T-helper 2 cell treated with Interferon-gamma antibody and Interleukin-4, amounts not matched to agents 5 μg/mL and 100 μg/mL, for 36 hours (primary cell): Measurements from ENCODE around the gene DOCK3.
"Not testable (repeated sequence)": the region's sequence is repeated elsewhere in the genome, so short reads cannot be mapped to it uniquely, and the experiment has no call there.

Experiments used
- DNase-seq: peaks from one replicate; pipeline ENCODE4 v3.0.0; 2021; ENCODE audit warnings: low spot score
- H3K27ac Mint-ChIP-seq: one replicate; pipeline ENCODE4 v1.8.0; 2021; ENCODE audit warnings: mild to moderate bottlenecking, mixed read lengths
- H3K27me3 Mint-ChIP-seq: one replicate; pipeline ENCODE4 v1.8.0; 2021; ENCODE audit warnings: low read depth, mixed read lengths
- H3K36me3 Mint-ChIP-seq: one replicate; pipeline ENCODE4 v1.8.0; 2021; ENCODE audit warnings: low read depth, mixed read lengths
- H3K4me1 Mint-ChIP-seq: one replicate; pipeline ENCODE4 v1.8.0; 2021; ENCODE audit warnings: low read depth, mixed read lengths
- H3K4me3 Mint-ChIP-seq: one replicate; pipeline ENCODE4 v1.8.0; 2022; ENCODE audit warnings: mild to moderate bottlenecking, moderate library complexity, mixed read lengths
- H3K9me3 Mint-ChIP-seq: one replicate; pipeline ENCODE4 v1.8.0; 2021; ENCODE audit warnings: mixed read lengths

The DOCK3 gene

DNA sequence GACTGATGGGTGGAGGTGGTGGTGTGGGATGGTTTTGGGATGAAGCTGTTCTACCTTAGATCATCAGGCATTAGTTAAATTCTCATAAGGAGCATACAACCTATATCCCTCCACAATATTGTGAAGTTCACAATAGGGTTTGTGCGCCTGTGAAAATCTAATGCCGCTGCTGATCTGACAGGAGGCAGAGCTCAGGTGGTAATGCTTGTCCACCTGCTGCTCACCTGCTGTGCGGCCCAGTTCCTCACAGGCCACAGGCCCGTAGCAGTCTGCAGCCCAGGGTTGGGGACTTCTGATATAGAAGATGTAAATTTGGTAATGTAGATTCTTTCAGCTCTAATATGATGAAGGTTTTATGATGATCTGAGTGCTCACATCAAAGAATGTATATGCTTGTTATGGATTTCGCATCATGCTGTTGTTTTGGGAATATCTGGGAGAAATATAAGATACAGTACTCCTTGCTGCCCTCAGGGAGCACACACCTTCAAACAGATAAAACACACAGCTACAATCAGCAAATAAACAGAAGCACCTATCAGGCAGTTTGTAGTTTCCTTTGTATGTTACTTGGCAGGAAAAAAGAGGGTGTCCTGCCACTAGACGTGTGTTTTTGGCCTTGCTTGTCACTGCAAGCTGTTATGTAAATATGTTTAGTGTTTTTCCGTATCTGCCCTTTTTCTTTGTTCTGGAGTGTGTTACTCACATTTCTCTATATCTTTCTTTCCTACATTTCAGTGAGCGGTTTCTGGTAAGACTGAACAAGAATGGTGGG is 471.3 kb downstream of the DOCK3 start:
- Mint-ChIP-seq H3K4me1 (no peaks in the 10 kb centered on the region), H3K4me3 (no peak overlapping the region), H3K27ac (no peak overlapping the region), H3K36me3 (no peaks in the 10 kb centered on the region), H3K9me3 (no peaks in the 10 kb centered on the region), H3K27me3 (no peaks in the 10 kb centered on the region)
- no peak for DNase-seq

DNA sequence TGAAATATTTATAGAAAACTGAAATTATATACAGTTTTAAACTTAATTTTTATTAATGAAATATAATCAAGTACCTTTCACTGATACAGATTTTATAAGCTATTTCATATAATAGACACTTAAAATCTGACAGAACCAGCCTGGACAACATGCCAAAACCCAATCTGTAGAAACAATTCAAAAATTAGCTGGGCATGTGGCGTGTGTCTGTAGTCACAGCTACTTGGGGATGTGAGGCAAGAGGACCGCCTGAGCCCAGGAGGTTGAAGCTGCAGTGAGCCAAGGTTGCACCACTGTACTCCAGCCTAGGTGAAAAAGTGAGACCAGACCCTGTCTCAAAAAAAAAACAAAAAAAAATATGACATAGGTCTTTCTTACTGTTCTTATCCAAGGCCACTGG is 472.1 kb downstream of the DOCK3 start:
- Mint-ChIP-seq H3K9me3 (no peaks in the 10 kb centered on the region), H3K27ac (no peak overlapping the region), H3K27me3 (no peaks in the 10 kb centered on the region), H3K36me3 (no peaks in the 10 kb centered on the region), H3K4me3 (no peak overlapping the region), H3K4me1 (no peaks in the 10 kb centered on the region)
- no peak for DNase-seq

DNA sequence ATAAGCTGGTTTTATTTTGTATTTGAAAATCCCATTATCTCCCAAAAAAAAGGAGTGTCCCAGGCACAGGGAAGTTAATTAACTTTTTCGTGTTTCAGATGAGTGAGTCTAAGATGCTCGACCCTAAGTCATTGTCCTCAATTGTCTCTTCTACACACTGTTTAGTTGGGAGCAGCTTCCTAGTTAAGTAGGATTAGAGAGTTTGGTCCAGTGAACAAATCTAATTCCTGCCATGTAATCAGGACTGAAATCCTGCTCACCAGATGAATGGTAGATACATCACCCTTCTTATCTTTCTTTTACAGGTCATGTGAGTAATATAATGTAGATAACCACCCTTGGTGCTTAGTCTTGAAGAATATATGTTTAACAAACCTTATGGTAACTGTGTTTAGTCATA is 481.4 kb downstream of the DOCK3 start:
- no peaks in the 10 kb centered on the region for H3K9me3 Mint-ChIP-seq
- no peak for DNase-seq
- H3K27ac Mint-ChIP-seq: no peak overlapping the region
- no peak overlapping the region for H3K4me3 Mint-ChIP-seq
- no peaks in the 10 kb centered on the region for H3K4me1 Mint-ChIP-seq
- no peaks in the 10 kb centered on the region for H3K27me3 Mint-ChIP-seq
- H3K36me3 Mint-ChIP-seq: no peaks in the 10 kb centered on the region

DNA sequence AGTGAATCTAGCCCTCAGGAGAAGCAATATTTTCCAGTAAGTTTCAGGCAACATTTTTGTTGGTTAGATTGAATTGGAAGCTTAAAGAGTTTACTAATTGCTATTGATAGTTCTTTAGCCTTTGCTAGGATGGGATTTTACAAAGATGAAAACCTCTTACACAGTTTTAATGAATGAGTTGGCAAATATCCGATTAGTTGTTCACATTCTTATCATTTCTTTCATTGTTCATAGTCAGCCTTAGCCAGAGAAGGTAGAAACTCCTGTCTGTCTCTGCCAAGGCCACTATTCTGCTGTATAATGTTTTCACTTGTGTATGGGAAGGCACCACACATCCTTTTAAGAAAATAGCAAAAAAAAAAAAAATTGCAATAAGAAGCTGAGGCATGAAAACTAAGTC is 488.3 kb downstream of the DOCK3 start:
- Mint-ChIP-seq H3K9me3 (no peaks in the 10 kb centered on the region), H3K4me3 (no peak overlapping the region), H3K27me3 (no peaks in the 10 kb centered on the region), H3K36me3 (no peaks in the 10 kb centered on the region), H3K27ac (no peak overlapping the region), H3K4me1 (no peaks in the 10 kb centered on the region)
- DNase-seq: no peak

DNA sequence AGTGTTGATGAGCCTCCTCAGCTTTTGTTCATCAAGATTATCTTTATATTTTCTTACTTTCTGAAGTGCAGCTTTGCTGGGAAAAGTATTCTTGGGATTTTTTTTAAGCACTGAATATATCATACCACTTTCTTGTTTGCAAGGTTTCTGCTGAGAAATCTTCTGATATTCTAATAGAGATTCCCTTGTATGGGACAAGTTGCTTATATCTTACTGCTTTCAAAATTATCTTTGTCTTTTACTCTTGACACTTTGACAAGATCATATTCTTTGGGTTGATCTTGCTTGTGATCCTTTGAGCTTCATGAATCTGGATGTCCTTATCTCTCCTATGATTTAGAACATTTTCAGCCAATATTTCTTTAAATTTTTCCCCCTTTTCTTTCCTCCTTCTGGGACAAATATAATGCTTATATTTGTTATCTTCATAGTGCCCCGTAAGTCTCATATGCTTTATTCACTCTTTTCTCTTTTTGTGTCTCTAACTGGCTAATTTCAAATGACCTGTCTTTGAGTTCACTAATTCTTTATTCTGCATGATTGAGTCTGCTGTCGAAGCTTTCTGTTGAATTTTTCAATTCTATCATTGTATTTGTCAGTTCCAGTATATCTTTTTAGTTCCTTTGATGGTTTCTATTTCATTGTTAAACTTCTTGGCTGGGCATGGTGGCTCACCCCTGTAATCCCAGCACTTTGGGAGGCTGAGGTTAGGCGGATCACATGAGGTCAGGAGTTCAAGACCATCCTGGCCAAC is 499.0 kb downstream of the DOCK3 start:
- Mint-ChIP-seq H3K36me3 (peaks cover 7% of the 10 kb centered on the region), H3K27ac (no peak overlapping the region), H3K4me1 (peaks cover 2% of the 10 kb centered on the region), H3K9me3 (peaks cover 41% of the 10 kb centered on the region), H3K27me3 (no peaks in the 10 kb centered on the region), H3K4me3 (no peak overlapping the region)
- DNase-seq: no peak

DNA sequence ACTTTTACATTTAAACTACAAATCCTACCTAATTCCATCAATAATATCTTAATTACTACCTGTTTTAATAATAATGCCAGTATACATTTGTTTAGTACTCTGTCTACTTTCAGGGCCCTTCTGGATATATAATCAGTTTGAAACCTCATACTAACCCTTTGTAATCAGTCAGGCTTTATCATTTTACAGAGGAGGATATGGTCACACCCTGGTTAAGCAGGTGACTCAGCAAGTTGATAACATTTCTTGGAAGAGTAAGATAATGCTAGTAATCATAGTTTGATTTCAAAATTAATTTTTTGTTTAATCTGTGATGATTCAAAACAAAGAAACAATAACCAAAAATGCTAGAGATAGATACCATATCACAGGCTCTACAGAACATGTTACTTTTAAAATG is 502.2 kb downstream of the DOCK3 start:
- Mint-ChIP-seq H3K4me1 (peaks cover 2% of the 10 kb centered on the region), H3K27ac (no peak overlapping the region)

DNA sequence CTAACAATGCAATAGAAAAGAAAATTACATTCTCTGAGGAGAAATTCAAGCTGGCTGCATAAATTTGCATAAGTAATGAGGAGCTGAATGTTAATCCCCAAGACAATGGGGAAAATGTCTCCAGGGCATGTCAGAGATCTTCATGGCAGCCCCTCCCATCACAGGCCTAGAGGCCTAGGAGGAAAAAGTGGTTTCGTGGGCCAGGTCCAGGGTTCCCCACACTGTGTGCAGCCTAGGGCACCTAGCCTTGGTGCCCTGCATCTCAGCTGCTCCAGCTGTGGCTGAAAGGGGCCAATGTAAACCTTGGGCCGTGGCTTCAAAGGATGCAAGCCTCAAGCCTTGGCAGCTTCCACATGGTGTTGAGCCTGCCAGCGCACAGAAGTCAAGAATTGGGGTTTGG is 511.7 kb downstream of the DOCK3 start:
- not testable (repeated sequence) for H3K36me3 Mint-ChIP-seq, H3K27me3 Mint-ChIP-seq, H3K9me3 Mint-ChIP-seq, H3K4me3 Mint-ChIP-seq, DNase-seq, H3K4me1 Mint-ChIP-seq, H3K27ac Mint-ChIP-seq

More for the DNA sequence above, 502.2 kb downstream of the DOCK3 start:
- no peaks in the 10 kb centered on the region for H3K27me3 Mint-ChIP-seq
- H3K36me3 Mint-ChIP-seq: peaks cover 4% of the 10 kb centered on the region
- H3K4me3 Mint-ChIP-seq: no peak overlapping the region
- H3K9me3 Mint-ChIP-seq: peaks cover 22% of the 10 kb centered on the region
- DNase-seq: no peak

DNA sequence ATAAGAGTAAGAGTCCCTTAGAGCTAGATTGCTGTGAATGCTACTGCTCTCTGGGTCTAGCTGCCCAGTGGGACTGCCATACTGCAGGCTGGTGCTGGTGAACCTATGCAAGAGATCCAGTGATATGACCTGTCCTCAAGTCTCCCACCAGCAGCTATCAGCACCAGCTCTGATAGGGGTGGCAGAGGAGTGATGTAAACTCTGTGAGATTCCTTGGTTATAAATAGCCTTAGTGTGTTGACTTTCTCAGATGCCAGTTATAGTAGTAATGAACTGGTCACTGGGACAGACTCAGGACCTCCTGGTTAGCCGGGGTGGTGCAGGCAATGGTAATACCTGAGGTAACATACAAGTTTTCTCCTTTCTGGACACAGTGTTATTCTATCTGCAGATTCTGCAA is 515.5 kb downstream of the DOCK3 start:
- Mint-ChIP-seq H3K27me3 (peaks cover 6% of the 10 kb centered on the region), H3K9me3 (no peaks in the 10 kb centered on the region), H3K36me3 (no peaks in the 10 kb centered on the region), H3K4me3 (no peak overlapping the region), H3K4me1 (peaks cover 3% of the 10 kb centered on the region), H3K27ac (no peak overlapping the region)
- DNase-seq: no peak

DNA sequence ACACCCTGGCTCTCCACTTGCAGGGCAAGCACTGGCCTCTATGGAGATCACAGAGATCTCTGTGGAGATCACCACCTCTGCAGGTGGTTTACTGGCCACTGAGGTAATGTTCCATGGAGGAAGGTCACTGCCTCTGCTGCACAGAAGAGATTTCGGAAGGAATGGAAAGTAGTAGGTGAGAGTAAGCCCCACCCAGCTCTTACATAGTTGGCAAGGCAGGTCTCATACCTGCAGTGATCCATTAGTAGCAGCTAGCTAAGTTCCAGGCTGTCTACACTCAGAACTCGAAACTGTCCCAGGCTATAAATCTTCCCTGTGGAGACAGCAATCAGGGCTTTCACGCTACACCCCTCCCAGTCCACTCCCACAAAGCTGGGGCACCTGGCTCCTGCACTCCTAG is 516.1 kb downstream of the DOCK3 start:
- Mint-ChIP-seq H3K4me1 (peaks cover 3% of the 10 kb centered on the region), H3K36me3 (no peaks in the 10 kb centered on the region), H3K4me3 (no peak overlapping the region), H3K27me3 (peaks cover 6% of the 10 kb centered on the region), H3K9me3 (no peaks in the 10 kb centered on the region), H3K27ac (no peak overlapping the region)
- no peak for DNase-seq

DNA sequence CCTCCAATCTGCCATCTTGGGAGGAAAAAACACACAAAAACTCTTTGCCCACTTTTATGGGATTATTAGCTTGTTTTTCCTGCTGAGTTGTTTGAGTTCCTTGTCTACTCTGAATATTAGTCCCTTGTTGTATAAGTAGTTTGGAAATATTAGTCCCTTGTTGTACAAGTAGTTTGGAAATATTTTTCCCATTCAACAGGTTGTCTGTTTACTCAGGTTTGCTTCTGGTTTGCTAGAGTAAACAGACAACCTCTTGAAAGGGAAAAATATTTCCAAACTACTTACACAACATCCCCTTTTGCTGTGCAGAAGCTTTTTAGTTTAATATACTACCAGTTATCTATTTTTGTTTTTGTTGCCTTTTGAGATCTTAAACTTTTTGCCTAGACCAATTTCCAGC is 517.0 kb downstream of the DOCK3 start:
- H3K27ac Mint-ChIP-seq: no peak overlapping the region
- peaks cover 1% of the 10 kb centered on the region for H3K9me3 Mint-ChIP-seq
- DNase-seq: no peak
- H3K36me3 Mint-ChIP-seq: no peaks in the 10 kb centered on the region
- no peak overlapping the region for H3K4me3 Mint-ChIP-seq
- peaks cover 6% of the 10 kb centered on the region for H3K27me3 Mint-ChIP-seq
- peaks cover 3% of the 10 kb centered on the region for H3K4me1 Mint-ChIP-seq

DNA sequence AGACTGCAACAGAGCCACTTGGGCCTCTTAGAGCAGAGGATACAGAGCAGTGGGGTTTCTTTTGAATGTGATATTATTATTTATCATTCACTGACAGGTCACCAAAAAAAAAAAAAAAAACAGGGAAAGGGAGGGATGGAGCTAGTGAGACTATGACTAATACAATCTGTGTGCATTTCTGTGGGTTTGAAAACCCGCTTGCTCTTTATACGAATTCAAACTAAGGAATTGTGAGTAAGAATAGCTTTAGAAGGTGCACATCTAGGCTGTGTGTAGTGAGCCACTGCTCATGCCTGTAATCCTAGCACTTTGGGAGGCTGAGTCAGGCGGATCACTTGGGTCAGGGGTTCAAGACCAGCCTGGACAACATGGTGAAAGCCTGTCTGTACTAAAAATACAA is 523.8 kb downstream of the DOCK3 start:
- H3K27ac Mint-ChIP-seq: no peak overlapping the region
- peaks cover 5% of the 10 kb centered on the region for H3K9me3 Mint-ChIP-seq
- peaks cover 3% of the 10 kb centered on the region for H3K4me1 Mint-ChIP-seq
- DNase-seq: no peak
- H3K36me3 Mint-ChIP-seq: no peaks in the 10 kb centered on the region
- H3K4me3 Mint-ChIP-seq: no peak overlapping the region
- H3K27me3 Mint-ChIP-seq: no peaks in the 10 kb centered on the region

DNA sequence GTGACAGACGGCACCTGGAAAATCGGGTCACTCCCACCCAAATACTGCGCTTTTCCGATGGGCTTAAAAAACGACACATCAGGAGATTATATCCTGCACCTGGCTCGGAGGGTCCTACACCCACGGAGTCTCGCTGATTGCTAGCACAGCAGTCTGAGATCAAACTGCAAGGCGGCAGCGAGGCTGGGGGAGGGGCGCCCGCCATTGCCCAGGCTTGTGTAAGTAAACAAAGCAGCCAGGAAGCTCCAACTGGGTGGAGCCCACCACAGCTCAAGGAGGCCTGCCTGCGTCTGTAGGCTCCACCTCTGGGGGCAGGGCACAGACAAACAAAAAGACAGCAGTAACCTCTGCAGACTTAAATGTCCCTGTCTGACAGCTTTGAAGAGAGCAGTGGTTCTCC is 524.6 kb downstream of the DOCK3 start:
- H3K4me3 Mint-ChIP-seq, H3K4me1 Mint-ChIP-seq, H3K27ac Mint-ChIP-seq, H3K36me3 Mint-ChIP-seq, H3K27me3 Mint-ChIP-seq, H3K9me3 Mint-ChIP-seq, DNase-seq: not testable (repeated sequence)

DNA sequence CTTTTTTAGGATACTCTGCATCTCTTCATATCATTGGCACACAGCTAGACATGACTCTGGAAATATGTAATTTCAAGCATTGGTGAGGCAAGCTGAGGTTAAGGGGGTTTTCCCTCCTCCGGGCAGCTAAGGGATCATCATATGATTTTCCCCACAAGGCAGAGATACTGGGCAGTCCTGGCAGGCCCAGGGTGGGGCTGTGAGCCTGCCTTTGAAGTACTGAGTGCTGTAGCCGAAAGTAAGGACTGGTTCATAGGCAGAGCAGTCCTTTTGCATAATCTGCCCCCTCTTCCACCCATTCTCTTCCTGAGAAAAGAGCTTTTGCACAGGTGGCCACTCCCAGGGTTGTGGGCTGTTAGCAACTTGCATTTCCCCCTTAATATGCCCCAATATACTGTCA is 541.6 kb downstream of the DOCK3 start:
- no peak for DNase-seq
- Mint-ChIP-seq H3K36me3 (no peaks in the 10 kb centered on the region), H3K9me3 (no peaks in the 10 kb centered on the region), H3K4me3 (no peak overlapping the region), H3K4me1 (no peaks in the 10 kb centered on the region), H3K27ac (no peak overlapping the region), H3K27me3 (no peaks in the 10 kb centered on the region)

DNA sequence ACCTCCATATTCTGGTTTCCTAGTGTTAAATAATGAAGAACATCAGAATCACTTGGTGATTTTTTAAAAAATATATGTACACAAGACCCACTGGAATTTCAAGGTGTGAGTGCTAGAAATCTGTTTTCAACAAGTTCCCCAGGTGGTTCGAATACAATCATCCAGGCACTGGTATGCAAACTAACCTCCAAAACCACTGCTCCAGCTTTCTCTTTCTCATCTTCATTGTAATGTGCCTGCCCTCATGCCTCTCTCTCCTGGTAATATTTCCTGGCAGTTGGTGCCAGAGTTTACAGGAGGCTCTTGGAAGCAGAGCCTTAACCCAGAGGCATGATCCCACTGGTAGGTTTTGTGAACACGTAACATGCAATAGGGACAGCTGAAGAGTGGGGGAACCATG is 547.2 kb downstream of the DOCK3 start:
- Mint-ChIP-seq H3K36me3 (no peaks in the 10 kb centered on the region), H3K27me3 (no peaks in the 10 kb centered on the region), H3K9me3 (no peaks in the 10 kb centered on the region), H3K4me1 (no peaks in the 10 kb centered on the region), H3K4me3 (no peak overlapping the region), H3K27ac (no peak overlapping the region)
- no peak for DNase-seq

DNA sequence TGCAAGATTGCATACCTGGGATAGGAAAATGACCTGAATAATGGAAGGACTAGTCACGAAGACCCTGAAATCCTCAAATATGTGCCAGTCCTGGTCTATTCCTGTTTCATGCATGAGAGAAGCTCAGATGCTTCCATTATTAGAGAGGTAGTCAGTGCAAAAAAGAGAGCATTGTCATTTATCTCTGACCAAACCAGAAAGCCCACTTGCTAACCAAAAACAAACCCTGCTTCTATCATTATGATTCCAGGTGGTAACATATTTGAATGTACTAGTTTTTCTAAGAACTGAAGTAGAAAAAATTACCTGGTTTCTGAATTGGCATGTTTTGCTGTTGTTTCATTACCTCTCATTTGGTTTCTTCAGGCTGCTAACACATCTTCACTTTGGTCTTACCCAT is 549.6 kb downstream of the DOCK3 start:
- no peak for DNase-seq
- Mint-ChIP-seq H3K27ac (no peak overlapping the region), H3K27me3 (no peaks in the 10 kb centered on the region), H3K4me3 (no peak overlapping the region), H3K36me3 (no peaks in the 10 kb centered on the region), H3K9me3 (no peaks in the 10 kb centered on the region), H3K4me1 (no peaks in the 10 kb centered on the region)
